ENCODE measurements around the gene ACOT7.

DNA sequence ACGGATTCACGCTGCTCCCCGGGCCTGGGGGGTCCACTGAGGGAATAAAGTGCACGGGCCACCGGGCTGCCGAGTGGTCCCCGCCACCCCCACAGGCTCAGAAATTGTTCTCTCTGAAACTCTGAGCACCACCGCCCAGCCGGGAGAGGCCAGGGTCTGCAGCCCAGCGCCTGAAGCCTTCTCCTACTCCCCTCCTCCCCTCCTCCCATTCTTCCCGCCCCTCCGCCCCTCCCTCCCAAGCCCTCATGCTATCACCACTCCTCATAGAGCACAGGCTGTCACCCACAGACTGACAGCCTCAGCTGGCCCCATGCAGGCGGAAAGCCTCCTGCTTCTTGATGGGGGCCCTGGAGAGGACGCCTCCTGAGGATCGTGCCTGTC, 132.0 kb downstream of the ACOT7 start:
- no peak for TF ChIP-seq CTCF (conservative IDR thresholded peaks at IDR 0.05; ENCODE audit: low read length)
- TF ChIP-seq EZH2phosphoT487 (IDR thresholded peaks at IDR 0.05; ENCODE audit: borderline replicate concordance, low read depth, low read length) = no peak

Measured in OCI-LY7 (cell line).